ENCODE measurements around the gene MRPL51.

GRCh38 chr12:6536894-6537579, 44.0 kb upstream of the MRPL51 start:
- TF ChIP-seq CTCF (IDR thresholded peaks at IDR 0.05; ENCODE audit: insufficient read depth, low read length) (no peak), REST (IDR thresholded peaks at IDR 0.05; ENCODE audit: insufficient replicate concordance, low read depth) (no peak), POLR2AphosphoS5 (IDR thresholded peaks at IDR 0.05; ENCODE audit: low read depth) (no peak), GABPA (IDR thresholded peaks at IDR 0.05; ENCODE audit: low read depth) (no peak)
